ENCODE results near the gene DICER1.

GRCh38 chr14:95067526-95067925, 89.8 kb downstream of the DICER1 start:
- TF ChIP-seq CTCF (IDR thresholded peaks at IDR 0.05) (no peak), POLR2A (IDR thresholded peaks at IDR 0.05) (no peak)
